Activated CD8-positive, alpha-beta T cell treated with anti-CD3 and anti-CD28 coated beads for 36 hours (primary cell): ENCODE measurements around the gene PLPP4. TPM values are rescaled to one million over a fixed set of nuclear protein-coding genes. Genes with fewer than 3 reads are reported as not detected.

Source experiments
- ATAC-seq: fragments of 200-7000 bp; cut with Tn5 transposase; one replicate; pipeline ENCODE4 v1.10.0; 2021; ENCODE audit warnings: mild to moderate bottlenecking, moderate library complexity
- CTCF ChIA-PET: fragments of 350-600 bp; sonication (Branson Sonifier 250); formaldehyde crosslinking; loops from one replicate; lab custom pipeline; 2021; ENCODE audit warnings: antibody characterized with exemption; lab: Charles Lee
- POLR2A ChIA-PET: fragments of 350-600 bp; sonication (Branson Sonifier 250); formaldehyde crosslinking; loops from one replicate; lab custom pipeline; 2021; ENCODE audit warnings: antibody characterized with exemption; lab: Charles Lee
- DNase-seq: peaks from one replicate; pipeline ENCODE4 v3.0.0-alpha.2; 2020
- H3K27ac Mint-ChIP-seq: one replicate; pipeline ENCODE4 v1.8.0; 2021; ENCODE audit warnings: mild to moderate bottlenecking, mixed read lengths
- H3K27me3 Mint-ChIP-seq: one replicate; pipeline ENCODE4 v1.8.0; 2021; ENCODE audit warnings: mixed read lengths
- H3K36me3 Mint-ChIP-seq: one replicate; pipeline ENCODE4 v1.8.0; 2021; ENCODE audit warnings: low read depth, mixed read lengths
- H3K4me1 Mint-ChIP-seq: one replicate; pipeline ENCODE4 v1.8.0; 2021; ENCODE audit warnings: low read depth, mixed read lengths
- H3K4me3 Mint-ChIP-seq: one replicate; pipeline ENCODE4 v1.8.0; 2021; ENCODE audit warnings: mild to moderate bottlenecking, moderate library complexity, mixed read lengths
- H3K9me3 Mint-ChIP-seq: one replicate; pipeline ENCODE4 v1.8.0; 2021; ENCODE audit warnings: mixed read lengths
- intact Hi-C: fragments of 100-400 bp; cut with micrococcal nuclease; formaldehyde crosslinking; loops from one replicate; pipeline ENCODE4 v1.10.0; 2022
- total RNA-seq, 2 experiments: library from RNA; stranded (reverse); gene quantifications; one replicate each; pipeline ENCODE4 v1.2.3, GENCODE V29; 2021
- TF ChIP-seq, protein P1 (sequence below): fragments of 200-600 bp; IDR thresholded peaks from one replicate; pipeline ENCODE4 v1.8.0; 2022; ENCODE audit warnings: antibody characterized with exemption, mild to moderate bottlenecking

Gene PLPP4
- total RNA-seq, 2 experiments from 2014 or later = not detected

DNA sequence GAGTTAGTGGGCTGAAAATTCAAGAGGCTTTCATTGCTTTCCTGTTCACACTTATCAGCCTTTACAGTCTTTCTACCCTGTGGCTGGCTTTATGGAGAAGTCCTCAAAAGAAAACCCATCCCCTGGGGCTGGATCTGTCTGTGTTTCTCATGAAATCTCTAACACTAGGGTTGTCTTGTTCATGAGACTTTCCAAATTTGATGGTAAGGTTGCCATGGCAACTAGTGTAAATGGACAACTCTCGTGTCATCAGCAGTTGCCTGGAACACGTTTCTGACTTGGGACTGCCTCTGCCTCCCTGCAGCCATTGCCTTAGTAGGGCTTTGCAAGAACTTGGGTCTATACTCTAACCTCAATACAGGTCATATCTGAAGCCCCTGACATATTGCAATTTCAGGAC, 35.8 kb upstream of the PLPP4 start:
- Mint-ChIP-seq H3K36me3 (no peaks in the 10 kb centered on the region), H3K4me3 (no peak overlapping the region), H3K9me3 (no peaks in the 10 kb centered on the region), H3K27me3 (no peaks in the 10 kb centered on the region), H3K27ac (no peak overlapping the region), H3K4me1 (no peaks in the 10 kb centered on the region)
- intact Hi-C loops = loop anchor here (5.0 kb wide), 1 partner anchor 316 kb away; no protein-coding TSS in a partner anchor
- CTCF ChIA-PET = no interaction called here
- no peak for ATAC-seq
- TF ChIP-seq, protein P1, sequence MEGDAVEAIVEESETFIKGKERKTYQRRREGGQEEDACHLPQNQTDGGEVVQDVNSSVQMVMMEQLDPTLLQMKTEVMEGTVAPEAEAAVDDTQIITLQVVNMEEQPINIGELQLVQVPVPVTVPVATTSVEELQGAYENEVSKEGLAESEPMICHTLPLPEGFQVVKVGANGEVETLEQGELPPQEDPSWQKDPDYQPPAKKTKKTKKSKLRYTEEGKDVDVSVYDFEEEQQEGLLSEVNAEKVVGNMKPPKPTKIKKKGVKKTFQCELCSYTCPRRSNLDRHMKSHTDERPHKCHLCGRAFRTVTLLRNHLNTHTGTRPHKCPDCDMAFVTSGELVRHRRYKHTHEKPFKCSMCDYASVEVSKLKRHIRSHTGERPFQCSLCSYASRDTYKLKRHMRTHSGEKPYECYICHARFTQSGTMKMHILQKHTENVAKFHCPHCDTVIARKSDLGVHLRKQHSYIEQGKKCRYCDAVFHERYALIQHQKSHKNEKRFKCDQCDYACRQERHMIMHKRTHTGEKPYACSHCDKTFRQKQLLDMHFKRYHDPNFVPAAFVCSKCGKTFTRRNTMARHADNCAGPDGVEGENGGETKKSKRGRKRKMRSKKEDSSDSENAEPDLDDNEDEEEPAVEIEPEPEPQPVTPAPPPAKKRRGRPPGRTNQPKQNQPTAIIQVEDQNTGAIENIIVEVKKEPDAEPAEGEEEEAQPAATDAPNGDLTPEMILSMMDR = no peak
- POLR2A ChIA-PET = no interaction called here
- no peak for DNase-seq

- H3K9me3 Mint-ChIP-seq = no peaks in the 10 kb centered on the region
- H3K4me3 Mint-ChIP-seq = no peak overlapping the region
- no peaks in the 10 kb centered on the region for H3K4me1 Mint-ChIP-seq
- DNase-seq = no peak
- no peak for ATAC-seq
- intact Hi-C loops = loop anchor here (5.0 kb wide), 1 partner anchor 315 kb away; no protein-coding TSS in a partner anchor
- no peak overlapping the region for H3K27ac Mint-ChIP-seq
- no peaks in the 10 kb centered on the region for H3K27me3 Mint-ChIP-seq
- ChIA-PET POLR2A (no interaction called here), CTCF (interaction anchor here (1.1 to 2.6 kb wide), 11 partner anchors 9 to 433 kb away, joined by 3 to 8 read pairs (median 4); no protein-coding TSS in a partner anchor)
- TF ChIP-seq, protein P1 = no peak
- no peaks in the 10 kb centered on the region for H3K36me3 Mint-ChIP-seq
Measured at GRCh38 chr10:120422457-120422856, 34.6 kb upstream of the PLPP4 start.

GRCh38 chr10:120423431-120424197, 33.4 kb upstream of the PLPP4 start:
- H3K4me1 Mint-ChIP-seq = no peaks in the 10 kb centered on the region
- H3K27ac Mint-ChIP-seq = no peak overlapping the region
- ChIA-PET POLR2A (no interaction called here), CTCF (interaction anchor here (1.0 to 2.6 kb wide), 15 partner anchors 8 to 432 kb away, joined by 3 to 8 read pairs (median 4); no protein-coding TSS in a partner anchor)
- intact Hi-C loops = loop anchor here (5.0 kb wide), 1 partner anchor 314 kb away; no protein-coding TSS in a partner anchor
- DNase-seq (peak; percentile 60), ATAC-seq (peak; percentile 60)
- no peaks in the 10 kb centered on the region for H3K27me3 Mint-ChIP-seq
- no peaks in the 10 kb centered on the region for H3K9me3 Mint-ChIP-seq
- TF ChIP-seq, protein P1 = peak; percentile 63
- H3K4me3 Mint-ChIP-seq = no peak overlapping the region
- no peaks in the 10 kb centered on the region for H3K36me3 Mint-ChIP-seq

- H3K4me3 Mint-ChIP-seq = no peak overlapping the region
- POLR2A ChIA-PET = no interaction called here
- CTCF ChIA-PET = interaction anchor here (1.0 to 2.6 kb wide), 10 partner anchors 7 to 432 kb away, joined by 3 to 8 read pairs (median 5); no protein-coding TSS in a partner anchor
- H3K36me3 Mint-ChIP-seq = no peaks in the 10 kb centered on the region
- TF ChIP-seq, protein P1 = no peak
- ATAC-seq (no peak), DNase-seq (no peak)
- H3K27me3 Mint-ChIP-seq = peaks cover 2% of the 10 kb centered on the region
- H3K9me3 Mint-ChIP-seq = no peaks in the 10 kb centered on the region
- intact Hi-C loops = loop anchor here (5.0 kb wide), 1 partner anchor 313 kb away; no protein-coding TSS in a partner anchor
- no peaks in the 10 kb centered on the region for H3K4me1 Mint-ChIP-seq
- no peak overlapping the region for H3K27ac Mint-ChIP-seq
Measured at GRCh38 chr10:120424198-120424464, 32.9 kb upstream of the PLPP4 start.

GRCh38 chr10:120426306-120426705, 30.7 kb upstream of the PLPP4 start:
- POLR2A ChIA-PET = no interaction called here
- intact Hi-C loops = no loop called here
- TF ChIP-seq, protein P1 = no peak

More at GRCh38 chr10:120426306-120426705, 30.7 kb upstream of the PLPP4 start:
- CTCF ChIA-PET = no interaction called here
- Mint-ChIP-seq H3K27ac (no peak overlapping the region), H3K36me3 (no peaks in the 10 kb centered on the region), H3K27me3 (peaks cover 7% of the 10 kb centered on the region), H3K9me3 (no peaks in the 10 kb centered on the region), H3K4me1 (peaks cover 3% of the 10 kb centered on the region), H3K4me3 (no peak overlapping the region)
- no peak for DNase-seq
- no peak for ATAC-seq
